ENCODE results near the gene NACA2.
"Not testable (repeated sequence)": the region's sequence is repeated elsewhere in the genome, so short reads cannot be mapped to it uniquely, and the experiment has no call there.

Gene NACA2

DNA sequence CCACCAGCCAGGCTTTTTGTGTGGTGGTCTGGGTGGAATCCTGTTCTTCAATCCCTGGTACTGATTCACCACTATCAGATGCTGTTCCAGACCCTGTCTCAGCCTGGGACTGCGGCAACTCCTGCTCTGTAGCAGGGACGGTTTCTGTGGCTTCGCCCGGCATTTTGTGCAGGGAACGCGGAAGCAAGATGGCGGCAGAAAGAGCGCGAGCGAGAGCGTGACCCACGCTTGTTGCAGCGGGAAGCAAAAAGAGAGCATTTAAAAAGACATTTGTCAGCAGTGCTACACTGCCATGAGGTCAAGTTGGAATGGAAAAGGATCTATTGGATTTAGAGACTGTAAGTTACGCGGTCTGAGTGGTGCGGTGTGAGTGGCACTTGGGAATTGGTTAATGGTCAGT lies at the start of gene NACA2:
TSS of gene NACA2 (minus strand) at position 202 of the 400 bp plus-strand sequence. CDS start at position 163, 39 bp downstream.
- DNase-seq = no peak

DNA sequence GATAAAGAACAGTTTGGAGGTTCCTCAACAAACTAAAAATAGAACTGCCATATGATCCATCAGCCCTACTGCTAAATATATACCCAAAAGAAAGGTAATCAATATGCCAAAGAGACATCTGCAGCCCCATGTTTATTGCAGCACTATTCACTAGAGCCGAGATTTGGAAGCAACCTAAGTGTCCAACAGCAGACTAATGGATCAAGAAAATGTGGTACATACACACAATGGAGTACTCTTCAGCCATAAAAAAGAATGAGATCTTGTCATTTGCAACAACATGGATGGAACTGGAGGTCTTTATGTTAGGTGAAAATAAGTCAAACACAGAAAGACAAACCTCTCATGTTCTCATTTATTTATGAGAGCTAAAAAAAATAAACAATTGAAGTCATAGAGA lies 48.8 kb upstream of the NACA2 start:
- DNase-seq = no peak

DNA sequence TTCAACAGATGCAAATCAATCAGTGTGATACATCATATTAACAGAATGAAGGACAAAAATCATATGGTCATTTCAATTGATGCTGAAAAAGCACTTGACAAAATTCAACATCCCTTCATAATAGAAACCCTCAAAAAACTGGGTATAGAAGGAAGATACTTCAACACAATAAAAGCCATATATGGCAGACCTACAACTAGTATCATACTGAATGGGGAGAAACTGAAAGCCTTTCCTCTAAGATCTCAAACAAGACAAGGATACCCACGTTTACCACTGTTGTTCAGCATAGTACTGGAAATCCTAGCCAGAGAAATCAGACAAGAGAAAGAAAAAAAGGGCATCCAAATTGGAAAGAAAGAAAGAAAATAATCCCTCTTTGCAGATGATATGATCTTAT lies 47.1 kb upstream of the NACA2 start:
- DNase-seq = no peak

DNA sequence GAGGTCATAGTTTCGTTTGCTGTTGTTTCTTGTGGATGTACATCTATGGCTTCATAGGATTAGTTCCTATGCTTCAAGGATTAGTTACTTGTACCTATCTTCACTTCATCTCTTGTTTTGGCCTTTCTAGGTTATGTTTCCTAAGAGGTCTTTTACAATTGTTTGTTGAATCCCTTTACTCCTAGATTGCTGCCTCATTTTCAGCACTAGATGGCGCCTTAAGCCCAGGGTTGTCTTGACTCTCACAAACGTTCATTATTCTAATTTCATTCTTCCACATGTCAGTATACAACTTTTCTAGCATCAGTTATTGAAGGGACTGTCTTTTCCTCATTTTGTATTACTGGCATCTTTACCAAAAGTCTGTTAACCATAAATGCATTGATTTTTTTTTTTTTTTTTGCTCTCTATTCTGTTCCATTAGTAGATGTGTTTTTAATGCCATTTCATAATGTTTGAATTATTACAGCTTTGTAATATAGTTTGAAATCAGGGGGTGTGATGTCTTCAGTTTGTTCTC lies 45.0 kb upstream of the NACA2 start:
- peak; percentile 78 for DNase-seq

DNA sequence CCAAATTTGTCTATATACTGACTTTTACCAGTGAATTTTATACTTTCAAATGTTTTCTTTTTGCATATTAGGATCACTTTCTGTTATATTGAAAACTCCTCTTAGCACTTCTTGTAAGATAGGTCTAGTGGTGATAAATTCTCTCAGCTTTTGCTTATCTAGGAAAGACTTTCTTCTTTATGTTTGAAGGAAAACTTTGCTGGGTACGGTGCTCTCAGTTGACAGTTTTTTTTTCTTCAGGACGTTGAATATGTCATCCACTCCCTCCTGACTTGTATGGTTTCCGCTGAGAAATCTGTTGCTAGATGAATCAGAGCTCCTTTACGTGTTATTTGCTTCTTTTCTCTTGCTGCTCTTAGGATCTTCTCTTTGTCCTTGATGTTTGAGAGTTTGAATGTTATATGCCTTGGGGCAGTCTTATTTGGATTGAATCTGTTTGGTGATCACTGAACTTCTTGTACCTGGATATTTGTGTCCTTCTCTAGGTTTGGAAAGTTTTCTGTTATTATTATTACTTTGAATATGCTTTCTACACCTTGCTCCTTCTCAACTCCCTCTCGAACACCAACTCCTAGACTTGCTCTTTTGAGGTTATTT lies 44.0 kb upstream of the NACA2 start:
- DNase-seq = no peak

DNA sequence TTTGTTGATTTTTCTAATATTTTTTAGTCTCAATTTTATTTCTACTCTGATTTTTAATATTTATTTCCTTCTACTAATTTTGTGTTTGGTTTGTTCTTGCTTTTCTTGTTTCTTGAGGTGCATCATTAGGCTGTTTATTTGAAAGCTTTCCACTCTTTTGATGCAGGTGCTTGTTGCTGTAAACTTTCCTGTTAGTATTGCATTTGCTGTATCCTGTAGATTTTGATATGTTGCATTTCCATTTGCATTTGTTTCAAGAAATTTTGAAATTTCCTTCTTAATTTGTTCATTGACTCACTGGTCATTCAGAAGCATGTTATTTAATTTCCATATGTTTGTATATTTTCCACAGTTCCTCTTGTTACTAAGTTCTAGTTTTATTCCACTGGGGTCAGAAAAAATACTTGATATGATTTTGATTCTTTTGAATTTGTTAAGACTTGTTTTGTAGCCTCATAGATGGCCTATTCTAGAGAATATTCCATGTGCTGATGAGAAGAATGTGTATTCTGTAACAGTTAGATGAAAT lies 43.1 kb upstream of the NACA2 start:
- DNase-seq = no peak

DNA sequence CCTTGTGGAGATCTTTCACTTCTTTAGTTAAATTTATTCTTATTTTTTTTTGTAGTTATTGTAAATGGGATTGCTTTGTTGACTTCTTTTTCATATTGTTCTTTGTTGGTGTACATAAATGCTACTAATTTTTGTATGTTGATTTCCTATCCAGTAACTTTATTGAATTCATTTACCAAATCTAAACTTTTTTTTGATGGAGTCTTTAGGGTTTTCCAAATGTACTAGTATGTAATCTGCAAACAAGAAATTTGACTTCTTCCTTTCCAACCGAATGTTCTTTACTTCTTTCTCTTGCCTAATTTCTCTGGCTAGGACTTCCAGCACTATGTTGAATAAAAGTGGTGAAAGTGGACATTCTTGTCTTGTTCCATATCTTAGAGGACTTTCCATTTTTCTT lies 41.8 kb upstream of the NACA2 start:
- no peak for DNase-seq

DNA sequence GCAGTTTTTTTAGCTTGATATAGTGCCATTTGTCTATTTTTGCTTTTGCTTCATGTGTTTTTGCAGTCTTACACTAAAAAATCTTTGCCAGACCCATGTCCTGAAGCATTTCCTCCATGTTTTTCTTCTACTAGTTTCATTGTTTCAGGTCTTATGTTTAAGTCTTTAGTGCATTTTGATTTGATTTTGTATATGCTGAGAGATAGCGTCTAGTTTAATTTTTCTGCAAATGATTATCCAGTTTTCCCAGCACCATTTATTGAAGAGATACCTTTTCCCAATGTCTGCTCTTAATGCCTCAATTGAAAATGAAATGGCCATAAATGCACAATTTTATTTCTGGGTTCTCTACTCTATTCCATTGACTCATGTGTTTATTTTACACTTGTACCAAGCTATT lies 40.8 kb upstream of the NACA2 start:
- DNase-seq = no peak

DNA sequence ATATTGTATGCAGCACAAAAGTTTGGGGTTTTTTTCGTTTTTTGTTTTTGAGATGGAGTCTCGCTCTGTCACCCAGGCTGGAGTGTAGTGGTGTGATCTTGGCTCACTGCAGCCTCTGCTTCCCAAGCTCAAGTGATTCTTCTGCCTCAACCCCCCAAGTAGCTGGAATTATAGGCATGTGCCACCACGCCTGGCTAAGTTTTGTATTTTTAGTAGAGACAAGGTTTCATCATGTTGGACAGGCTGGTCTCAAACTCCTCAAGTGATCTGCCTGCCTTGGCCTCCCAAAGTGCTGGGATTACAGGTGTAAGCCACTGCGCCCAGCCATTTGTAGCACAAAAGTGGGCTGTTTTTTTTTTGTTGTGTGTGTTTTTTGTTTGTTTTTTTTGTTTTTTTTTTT lies 37.1 kb upstream of the NACA2 start:
- DNase-seq = not testable (repeated sequence)

DNA sequence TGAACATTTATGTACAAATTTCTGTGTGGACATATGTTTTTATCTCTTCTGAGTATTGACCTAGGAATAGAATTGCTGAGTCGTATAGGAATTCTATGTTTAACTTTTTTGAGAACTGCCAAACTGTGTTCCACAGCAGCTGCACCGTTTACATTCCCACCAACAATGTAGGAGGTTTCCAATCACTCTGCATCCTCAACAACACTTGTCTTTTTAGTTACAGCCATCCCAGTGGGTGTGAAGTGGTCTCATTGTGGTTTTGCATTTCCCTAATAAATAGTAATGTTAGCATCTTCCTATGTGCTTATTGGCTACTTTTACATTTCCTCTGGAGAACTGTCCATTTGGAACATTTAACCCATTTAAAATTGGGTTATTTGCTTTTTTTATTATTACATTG lies 36.6 kb upstream of the NACA2 start:
- no peak for DNase-seq

DNA sequence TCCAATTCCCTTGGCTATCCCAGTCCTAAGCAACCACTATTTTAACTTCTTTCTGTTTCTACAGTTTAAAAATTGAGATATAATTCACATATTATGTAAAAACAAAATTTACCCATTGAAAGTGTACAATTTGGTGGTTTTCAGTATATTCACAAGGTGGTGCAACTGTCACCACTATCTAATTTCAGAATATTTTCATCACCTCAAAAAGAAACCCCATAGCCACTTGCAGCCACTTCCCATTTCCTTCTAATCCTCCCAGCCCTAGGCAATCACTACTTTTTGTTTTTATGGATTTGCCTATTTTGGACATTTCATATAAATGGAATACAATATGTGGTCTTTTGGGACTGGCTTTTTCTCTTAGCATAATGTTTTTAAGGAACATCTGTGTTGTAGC lies 36.1 kb upstream of the NACA2 start:
- DNase-seq = no peak

DNA sequence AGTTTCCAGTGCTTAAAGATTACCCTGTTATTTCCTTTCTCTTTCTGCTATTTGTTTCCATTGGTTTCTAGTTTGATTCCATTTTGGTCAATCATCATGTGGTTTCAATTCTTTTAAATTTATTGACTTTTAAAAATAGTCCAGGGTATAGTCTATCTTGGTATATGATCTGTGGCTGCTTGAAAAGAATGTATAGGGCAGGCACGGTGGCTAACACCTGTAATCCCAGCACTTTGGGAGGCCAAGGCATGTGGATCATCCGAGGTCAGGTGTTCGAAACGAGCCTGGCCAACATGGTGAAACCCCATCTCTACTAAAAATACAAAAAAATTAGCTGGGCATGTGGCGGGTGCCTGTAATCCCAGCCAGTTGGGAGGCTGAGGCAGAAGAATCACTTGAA lies 34.5 kb upstream of the NACA2 start:
- no peak for DNase-seq

DNA sequence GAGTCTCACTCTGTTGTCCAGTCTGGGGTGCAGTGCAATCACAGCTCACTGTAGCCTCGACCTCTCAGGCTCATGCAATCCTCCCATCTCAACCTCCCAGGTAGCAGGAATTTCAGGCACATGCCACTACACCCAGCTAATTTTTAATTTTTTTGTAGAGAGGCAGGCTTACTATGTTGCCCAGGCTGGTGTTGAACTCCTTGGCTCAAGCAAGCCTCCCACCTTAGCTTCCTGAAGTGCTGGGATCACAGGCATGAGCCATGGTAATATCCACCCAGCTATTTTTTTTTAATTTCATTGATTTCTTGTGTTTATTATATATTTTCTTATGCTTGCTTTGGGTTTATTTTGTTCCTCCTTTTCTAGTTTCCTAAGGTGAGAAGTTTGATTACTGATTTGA lies 33.9 kb upstream of the NACA2 start:
- DNase-seq = no peak

DNA sequence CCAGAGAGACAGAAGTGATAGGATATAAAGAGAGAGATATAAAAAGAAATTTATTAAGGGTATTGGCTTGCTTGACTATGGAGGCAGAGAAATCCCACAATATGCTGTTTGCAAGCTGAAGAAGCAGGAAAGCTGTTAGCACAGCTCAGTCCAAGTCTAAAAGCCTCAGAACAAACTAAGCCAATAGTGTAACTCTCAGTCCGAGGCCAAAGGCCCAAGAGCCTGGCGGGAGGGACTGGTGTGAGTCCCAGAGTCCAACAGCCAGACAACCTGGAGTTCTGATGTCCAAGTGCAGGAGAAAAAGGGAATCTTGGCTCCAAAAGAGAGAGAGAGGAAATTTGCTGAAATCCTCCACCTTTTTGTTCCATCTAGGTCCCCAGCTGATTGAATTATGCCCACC lies 30.3 kb upstream of the NACA2 start:
- no peak for DNase-seq

DNA sequence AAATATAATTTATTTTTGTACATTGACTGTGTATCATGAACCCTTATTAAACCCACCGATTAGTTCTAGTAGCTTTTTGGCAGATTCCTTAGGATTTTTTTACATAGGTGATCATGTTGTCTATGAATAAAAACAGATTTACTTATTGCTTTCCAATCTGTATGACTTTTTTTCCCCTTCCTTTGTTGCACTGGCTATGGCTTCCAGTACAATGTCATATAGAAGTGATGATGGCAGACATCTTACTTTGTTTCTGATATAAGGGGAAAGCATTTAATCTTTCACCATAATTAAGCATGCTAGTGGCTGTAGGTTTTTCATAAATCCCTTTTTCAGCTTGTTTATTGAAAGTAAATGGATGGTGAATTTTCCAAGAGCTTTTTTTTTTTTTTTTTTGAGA lies 28.9 kb upstream of the NACA2 start:
- no peak for DNase-seq

DNA sequence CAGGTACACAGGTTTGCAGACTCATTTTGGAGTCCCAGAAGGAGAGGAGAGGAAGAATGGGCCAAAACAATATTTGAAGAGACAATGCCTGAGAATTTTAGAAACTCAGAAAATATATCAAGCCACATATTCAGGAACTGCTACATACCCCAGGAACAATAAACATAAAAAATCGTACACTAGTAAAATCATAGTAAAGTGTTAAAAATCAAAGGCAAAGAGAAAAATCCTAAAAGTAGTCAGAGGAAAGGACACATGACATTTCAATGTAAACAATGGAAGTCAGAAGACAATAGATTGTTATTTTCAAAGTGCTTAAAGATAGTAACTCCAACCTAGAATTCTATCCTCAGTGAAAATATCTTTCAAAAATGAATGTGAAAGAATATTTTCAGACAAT lies 28.5 kb upstream of the NACA2 start:
- peak; percentile 5 for DNase-seq

DNA sequence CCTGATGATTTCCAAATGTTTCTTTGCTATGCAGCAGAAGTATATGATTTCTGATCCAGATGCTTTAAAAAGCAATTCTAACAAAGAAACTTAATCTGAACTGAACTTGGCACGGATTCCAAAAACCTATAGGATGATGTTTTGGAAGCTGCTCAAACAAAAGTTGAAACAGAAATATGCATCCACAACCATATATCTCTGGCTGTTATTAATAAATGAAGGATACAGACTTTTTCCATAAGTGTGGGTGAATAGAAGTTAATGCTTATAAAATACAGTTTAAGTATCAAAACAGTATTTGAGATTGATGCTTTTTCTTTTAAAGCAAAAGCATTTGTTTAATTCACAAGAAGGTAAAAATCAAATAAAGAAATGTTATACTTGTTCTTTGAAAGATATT lies 27.9 kb upstream of the NACA2 start:
- no peak for DNase-seq

DNA sequence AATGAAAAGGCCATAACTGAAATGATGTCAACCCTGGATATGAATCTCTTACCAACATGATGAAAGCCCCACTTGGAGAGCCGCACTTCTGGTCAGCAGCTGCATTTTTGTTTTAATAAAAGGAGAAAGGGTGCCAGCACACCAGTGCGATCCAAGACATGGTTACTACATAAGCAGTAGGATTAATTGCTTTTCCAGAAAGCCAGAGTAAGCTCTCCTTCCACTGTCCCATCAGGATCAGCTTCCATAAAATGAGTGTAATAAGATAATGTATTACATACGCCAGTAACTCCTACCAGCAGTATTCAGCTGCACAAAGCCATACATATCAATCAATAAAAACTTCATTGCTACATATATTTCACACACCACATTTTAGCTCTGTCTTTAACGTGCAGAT lies 26.3 kb upstream of the NACA2 start:
- DNase-seq = no peak

DNA sequence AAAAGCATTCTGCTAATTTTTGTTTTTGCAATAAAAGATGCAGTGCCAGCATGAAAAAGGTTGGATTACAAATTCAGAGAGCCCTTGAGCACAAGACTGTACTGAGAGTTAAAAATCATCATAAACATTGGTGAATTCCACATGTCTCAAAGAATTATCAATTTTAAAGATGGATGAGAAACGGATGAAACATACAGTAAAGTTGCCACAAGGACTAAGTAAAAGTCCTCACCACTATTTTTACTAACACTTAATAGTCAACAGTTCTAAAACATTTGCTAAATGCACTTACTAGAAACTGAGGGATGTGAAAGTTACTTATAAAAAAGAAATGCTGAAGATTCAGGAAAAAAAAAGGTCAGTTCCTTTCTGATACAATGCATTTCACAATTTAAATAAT lies 25.8 kb upstream of the NACA2 start:
- no peak for DNase-seq

DNA sequence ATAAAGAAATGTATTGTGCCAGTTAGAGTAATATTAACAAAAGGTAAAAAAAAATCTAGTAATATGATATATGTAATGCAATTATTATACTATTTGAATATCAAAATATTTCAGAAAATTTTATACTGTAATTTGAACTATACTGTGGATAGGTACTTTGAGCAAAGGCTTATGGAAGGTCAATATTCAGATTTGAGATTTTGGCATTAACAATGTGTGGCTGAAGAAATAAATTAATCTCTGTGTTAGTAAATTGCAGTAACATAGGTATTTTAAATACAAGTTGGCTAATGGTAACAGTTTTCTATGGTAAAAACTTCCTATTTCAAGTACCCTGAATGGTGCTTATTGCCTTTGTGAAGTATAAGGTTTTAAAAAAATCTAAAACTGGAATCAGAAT lies 23.2 kb upstream of the NACA2 start:
- DNase-seq = no peak

DNA sequence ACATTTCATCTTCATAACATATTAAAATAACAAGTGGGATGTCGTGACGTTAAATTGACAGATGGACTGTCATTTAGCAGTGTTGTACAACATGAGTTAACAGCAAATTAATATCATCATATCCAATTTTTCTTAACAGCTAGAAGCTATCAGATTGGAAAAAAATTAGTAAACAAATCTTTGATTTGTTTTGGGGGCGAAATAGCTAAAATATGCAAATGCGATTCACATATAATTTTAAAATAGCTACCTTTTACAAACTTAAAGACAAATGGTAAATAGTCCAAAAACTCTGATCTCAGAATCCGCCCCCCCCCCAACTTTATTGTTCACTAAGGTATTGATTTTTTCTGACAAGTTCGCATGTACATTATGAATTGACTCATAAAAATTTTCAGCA lies 20.3 kb upstream of the NACA2 start:
- no peak for DNase-seq

DNA sequence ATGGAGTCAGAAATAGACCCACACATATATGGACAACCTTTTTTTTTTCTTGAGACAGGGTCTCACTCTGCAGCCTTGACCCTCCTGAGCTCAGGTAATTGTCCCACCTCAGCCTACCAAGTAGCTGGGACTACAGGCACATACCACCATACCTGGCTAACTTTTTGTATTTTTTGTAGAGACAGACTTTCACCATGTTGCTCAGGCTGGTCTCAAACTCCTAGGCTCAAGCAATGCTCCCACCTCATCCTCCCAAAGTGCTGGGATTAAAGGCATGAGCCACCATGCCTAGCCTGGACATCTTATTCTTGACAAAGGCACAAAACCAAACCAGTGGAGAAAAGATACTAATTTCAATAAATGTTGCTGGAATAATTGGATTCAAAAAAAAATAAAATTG lies 14.7 kb upstream of the NACA2 start:
- no peak for DNase-seq

DNA sequence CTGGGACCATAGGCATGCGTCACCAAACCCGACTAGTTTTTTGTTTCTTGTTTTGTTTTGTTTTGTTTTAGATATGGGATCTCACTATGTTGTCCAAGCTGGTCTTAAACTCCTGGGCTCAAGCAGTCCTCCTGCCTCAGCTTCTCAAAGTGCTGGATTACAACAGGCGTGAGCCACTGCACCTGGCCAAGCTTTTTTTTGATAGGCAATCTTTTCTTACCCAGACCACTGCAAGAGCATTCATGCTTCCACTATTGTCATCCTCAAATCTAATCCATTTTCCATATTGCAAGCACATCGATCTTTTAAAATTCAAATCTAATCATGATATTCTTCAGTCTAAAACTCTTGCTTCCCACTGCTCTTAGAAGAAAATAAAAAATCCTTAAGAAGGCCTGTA lies 10.3 kb upstream of the NACA2 start:
- DNase-seq = no peak

DNA sequence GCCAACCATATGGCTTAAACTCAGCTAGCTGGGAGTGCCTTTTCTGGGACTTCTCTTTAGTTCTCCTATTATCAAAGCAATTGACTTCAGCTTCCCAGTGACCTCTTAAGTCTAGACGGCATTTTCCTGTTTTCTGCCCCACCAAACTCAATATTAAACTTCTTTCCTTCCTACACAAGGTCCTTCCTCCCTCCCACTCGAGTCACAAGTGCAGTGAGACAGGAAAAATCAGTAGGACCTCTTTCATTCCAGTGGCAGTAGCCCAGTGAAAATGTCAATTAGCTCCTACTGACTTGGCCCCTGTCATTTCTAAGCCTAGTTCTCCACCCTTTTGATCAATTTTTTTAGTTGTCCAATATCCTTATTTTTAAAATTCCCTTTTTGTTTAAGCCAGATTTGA lies 9.6 kb upstream of the NACA2 start:
- no peak for DNase-seq

DNA sequence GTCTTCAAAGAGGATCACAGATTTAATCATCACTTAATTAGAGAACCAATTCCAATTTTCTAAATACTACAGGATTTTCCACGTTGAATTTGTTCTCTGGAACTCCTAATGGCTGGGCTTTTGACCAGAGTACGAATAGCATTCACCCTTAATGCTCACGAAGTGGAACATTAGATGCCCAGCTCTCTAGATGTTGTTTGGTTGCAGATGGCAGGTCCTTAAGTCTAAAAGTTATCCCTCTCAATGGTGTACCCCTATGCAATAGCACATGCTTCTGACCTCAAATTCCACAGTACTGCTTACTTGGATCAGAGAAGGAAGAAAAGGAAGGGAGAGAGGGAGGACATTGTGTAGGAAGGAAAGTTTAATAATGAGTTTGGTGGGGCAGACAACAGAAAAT lies 8.6 kb upstream of the NACA2 start:
- DNase-seq = no peak

Measured in hematopoietic multipotent progenitor cell treated with erythropoietin and hydrocortisone succinate and interleukin-3 and kit ligand, for 6 days (in vitro differentiated cells).